ENCODE data around the gene RCSD1.

- no peak for TF ChIP-seq CTCF (IDR thresholded peaks at IDR 0.05)
- no peak for TF ChIP-seq POLR2A (IDR thresholded peaks at IDR 0.05)
Observed at GRCh38 chr1:167728818-167729410, 98.9 kb downstream of the RCSD1 start.

Measured in prostate gland (tissue), 2 donors.